Posterior cingulate gyrus (tissue), 11 donors: Measurements from ENCODE around the gene EFCAB8.

Experiments
- DNase-seq, 10 donors: peaks; one replicate each; pipeline versions ENCODE4 v3.0.0 to v3.0.0-alpha.2; 2020 to 2021; ENCODE audit warnings: mixed read lengths in 3 of 10
- intact Hi-C: fragments of 100-400 bp; cut with DNase I; formaldehyde crosslinking; loops from one replicate; pipeline ENCODE4 v1.15.1; 2023

The EFCAB8 gene

DNA sequence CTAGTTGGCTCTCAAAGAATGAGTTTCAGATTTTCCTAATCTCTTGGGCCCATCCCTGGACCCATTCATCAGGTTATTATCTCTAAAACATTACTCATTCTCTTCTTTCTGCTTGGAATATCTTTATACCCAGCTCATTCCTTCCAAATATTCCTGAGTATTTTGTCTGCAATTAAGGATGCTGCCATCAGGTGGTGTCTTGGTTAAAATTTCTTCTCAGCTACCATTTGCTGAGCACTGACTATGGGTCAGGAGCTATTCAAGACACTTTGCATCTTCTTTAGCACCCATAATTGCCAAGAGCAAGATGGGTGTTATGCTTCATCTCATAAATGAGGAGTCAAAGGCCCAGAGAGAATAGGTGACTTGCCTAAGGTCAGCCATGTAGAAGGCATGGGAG is 137.1 kb downstream of the EFCAB8 start:
- no peak for DNase-seq
- intact Hi-C loops, result no loop called here

DNA sequence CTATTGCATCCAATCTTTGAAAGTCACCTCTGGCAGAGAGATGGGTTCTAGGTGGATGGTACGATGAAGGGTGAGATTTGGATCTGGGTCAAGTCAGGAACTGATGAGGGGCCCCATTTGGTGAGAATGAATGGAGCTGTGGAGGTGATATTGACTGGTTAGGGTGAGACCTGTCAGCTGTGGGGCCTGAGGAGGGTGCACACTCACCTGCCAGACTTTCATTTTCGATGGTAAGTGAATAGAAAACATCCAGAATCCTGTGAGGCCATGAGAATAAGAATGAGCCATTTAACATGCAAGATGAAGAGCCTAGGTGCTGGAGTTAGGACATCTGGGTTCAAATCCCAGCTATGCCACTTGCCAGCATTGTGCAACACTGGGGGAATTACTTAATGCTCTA is 138.7 kb downstream of the EFCAB8 start:
- DNase-seq, result no peak
- intact Hi-C loops, result no loop called here

DNA sequence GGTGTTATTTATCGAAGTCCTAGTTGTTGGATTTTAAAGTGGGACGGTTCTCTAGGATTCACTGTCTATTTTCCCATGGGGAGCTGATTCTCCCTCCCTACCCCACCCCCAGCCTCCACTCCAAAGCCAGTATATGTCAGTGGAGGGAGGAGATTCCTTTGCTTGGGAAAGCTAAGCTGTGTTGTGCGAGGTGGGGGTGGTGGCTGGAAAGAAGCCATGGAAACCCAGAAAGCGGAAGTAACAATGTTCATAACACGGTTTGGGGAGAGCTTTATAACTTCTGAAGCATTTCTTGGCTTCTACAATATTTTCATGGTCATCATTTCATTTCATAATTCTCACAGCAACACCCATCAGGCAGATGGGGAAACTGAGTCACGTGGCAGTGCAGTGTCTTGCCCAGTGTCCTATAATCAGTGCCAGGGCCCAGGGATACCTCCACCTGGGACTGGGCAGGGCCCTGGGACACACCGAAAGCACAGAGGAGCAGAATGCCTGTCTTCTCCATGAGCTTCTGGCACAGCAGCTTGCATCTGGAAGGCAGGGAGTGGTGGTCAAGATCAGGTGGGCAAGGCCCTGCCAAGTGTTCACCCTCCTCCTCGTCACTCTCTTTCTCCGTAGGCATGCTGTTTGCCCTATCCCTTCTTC is 141.0 kb downstream of the EFCAB8 start:
- DNase-seq, result peak in 2 of 10 donors; percentile 26 to 30
- intact Hi-C loops, result no loop called here

DNA sequence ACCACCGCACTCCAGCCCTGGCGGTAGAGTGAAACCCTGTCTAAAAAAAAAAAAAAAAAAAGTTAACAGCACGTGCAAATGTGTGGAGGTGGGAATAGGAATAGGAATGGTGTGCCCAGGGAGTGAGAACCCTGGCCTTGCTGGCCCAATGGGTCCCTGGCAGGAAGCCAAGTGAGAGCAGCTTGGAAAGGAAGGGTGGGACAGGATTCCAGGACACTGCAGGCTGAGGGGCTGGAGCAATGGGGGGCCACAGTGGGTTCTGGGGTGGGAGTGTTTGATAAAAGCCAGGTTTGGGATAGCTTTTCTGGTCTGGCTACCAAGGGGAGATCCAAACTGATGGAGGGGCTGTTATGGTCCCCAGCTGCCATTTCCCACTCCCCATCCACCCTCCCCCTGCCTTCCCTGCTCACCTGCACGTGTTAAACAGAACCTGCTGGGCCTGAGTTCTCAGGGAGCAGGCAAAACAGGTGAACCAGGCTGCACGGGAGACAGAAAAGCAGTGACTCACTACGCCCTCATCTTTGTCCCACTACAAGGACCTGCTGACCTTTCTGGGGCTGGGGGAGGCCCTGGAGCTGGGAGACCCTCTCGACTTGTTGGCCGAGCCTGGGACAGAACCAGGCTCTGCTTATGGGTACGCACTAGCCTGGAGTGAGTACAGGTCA is 142.2 kb downstream of the EFCAB8 start:
- peak in 2 of 10 donors; percentile 35 to 61 for DNase-seq
- intact Hi-C loops, result no loop called here

DNA sequence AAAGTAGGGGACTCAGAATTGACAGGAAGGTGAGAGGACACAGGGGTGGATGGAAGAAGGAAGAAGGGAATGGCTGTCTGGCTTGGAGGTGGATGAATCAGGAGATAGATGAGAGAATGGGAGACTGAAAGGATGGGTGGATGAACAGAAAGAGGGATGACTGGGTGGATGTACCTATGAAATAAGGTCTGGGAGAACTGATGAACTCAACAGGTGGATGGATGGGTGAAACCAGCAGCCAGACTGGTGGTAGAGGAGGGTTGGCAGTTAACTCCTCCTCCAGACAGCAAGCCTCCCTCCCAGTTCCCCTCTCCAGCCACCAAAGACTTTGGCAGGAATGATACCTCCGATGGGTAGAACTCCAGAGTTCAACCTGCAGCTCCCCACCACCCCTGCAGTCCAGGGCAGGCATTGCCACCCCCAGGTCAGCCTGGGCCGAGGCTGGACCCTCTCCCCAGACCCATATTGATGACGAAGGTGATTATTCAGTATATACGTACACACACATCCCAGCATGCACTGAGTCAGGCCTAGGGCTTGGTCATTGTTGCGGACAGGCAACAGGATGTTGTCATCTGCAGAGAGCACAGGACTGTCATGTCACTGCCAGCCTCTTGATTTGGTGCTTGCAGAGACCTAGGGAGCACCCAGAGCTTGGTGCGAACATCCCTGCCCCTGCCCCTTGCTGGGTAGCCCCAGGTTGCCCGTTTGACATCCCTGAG is 143.5 kb downstream of the EFCAB8 start:
- intact Hi-C loops, result no loop called here
- peak in 1 of 10 donors; percentile 36 for DNase-seq

DNA sequence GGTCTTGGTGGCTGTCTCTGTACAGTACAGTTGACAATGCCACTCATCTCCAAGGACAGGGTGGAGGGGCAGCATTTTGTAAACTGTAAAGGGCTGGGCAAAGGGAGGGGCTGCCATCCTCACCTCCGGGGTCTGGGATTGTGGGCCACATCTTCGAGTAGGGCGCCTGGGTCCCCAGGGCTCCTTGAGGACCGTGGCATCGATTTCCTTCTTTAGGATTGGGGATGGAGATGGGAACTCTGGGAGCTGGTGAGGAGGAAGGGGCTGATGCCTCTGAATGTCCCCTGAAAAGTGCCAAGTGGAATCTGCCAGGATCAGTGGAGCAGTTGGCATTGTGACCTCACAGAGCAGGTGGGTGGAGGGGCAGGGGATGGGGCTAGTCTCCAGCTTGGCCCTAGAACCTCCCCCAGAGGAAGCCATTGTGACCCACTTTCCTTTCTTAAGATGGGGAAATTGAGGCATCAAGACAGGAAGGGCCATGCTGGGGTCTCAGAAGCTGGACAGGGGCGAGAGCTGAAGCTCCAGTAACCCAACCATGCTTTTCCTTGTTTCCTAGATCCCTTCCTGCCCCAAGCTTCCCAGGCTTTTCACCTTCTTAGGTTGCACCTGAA is 145.5 kb downstream of the EFCAB8 start, which contains the start of gene SUN5:
Gene SUN5 (minus strand): TSS at position 293 of the 611 bp plus-strand sequence. CDS start 93 bp downstream, at position 200.
- intact Hi-C loops, result no loop called here
- peak in 1 of 10 donors; percentile 31 for DNase-seq

DNA sequence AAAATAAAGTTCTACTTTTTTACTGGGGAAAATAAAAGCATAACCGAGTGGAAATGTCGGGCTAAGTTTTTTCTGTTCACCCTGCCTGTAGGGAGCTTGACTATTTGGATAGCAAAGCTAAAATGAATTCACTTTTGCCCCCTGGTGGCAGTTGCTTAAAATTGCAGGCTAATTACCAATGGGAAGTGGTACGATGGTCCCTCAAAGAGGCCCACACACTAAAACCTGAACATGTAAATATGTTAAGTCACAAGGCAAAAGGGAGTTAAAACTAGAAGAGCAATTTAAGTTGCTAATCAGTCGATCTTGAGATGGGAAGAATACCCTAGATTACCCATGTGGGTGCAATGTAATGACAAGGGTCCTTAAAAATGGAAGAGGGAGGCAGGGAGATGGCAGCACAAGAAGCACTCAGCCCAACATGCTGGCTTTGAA is 146.4 kb downstream of the EFCAB8 start:
- no peak for DNase-seq
- intact Hi-C loops, result no loop called here

DNA sequence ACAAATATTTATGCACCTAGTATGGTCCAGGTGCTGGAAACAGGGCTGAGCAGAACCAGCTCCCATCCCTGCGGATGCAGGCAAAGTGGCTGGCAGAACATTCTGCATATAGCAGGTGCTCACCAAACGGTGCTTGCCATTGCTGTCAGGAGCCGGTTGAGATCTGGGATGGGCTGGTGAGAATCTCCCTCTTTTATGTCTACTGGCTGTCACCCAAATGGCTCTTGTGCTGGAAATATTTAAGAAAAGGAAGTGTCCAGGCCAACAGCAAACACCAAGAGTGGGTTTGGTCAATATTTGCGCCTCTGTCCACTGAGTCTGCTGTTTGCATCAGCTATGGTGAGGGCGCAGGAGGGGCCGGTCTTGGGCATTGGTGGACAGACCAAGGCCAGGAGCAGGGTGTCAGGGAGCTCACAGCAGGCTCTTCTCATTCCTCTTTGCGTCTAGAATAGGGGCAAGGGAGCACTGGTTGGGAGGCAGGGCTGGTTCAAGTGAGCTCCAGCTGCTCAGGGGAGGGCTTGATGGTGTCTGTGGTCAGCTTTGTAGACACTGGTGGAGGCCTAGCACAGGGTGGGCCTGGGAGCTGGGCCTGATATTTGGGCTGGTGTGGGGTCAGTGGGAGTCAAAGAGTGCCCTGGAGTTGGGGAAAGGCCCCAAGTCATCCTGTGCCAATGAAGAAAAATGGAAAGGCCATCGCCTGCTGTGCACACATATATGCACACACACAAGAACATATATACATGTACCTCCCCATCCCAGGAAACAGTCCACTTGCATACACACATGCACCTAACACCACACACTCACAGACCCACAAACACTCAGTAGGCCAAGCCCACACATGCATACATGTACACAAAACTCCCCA is 147.4 kb downstream of the EFCAB8 start:
- intact Hi-C loops, result no loop called here

DNA sequence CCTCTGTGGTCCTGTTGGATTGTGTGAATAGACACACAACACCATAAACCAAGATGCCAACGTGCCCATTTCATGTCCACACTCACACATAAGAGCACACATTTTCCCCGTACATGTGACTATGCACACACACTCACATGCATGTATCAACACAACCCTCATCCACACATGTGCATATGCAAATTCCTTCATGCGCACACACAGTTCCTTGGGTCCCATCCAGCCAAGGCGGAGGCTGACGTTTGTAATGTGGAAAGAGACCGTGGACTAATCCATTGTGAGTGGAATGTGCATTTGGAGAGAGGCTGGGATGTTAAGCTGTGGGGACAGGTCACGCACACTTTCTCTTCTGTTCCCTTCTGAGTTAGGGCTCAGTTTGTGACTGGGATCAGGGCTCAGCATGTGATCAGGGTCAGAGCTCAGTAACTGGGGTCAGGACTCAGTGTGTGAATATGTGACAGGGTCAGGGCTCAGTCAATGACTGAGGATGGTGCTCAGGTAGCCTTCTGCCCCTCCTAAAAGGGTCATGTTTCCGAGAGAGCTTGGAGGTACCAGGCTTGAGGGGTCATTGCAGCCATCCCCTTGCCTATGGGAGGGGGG is 148.2 kb downstream of the EFCAB8 start:
- peak in 1 of 10 donors; percentile 12 for DNase-seq

More for the DNA sequence above, 147.4 kb downstream of the EFCAB8 start:
- DNase-seq, result peak in 1 of 10 donors; percentile 58

DNA sequence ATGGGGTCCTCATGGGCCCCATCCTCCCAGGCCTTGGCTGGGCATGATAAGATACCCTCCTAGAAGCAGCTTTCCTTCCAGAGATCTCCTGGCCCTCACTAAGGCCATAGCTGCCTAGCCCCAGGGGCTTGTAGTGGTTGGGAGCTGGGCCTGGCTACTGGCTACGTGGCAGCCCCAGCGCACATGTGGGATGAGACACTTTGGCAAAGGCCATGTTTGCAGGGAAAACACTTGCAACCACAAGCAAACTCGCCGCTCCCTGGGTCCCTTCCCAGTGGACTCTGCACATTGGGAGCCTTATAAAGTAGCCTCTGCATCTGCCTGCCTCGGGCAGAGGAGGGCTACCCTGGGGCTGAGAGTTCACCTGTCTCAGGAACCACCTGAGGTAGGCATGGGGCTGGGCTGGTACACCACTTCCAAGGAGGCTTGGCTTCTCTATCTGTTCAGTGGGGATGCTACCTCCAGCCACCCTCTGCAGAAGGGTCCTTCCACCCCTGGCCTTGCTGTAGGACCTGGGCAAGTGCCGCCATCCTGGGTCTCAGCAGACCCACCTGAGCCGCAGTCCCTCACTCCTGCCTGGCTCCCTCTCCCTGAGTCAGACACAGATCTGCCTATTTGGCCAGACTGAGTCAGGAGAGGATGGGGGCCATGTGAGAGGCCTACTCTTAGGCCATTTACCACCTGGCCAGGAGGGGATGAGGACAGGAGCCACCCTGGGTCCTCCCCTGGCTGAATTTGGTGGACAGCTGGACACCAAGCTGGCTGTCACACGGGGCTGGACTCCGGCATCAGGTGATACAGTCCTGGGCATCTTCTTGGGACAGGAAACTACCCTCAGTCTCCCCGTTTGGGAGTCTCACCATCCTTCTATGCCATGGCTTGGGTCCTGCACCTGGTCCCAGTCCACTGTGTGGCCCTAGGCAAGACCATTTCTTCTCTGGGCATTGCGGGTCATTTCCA is 148.9 kb downstream of the EFCAB8 start, which contains the start of gene BPIFB2:
Gene BPIFB2 (plus strand): TSS at position 329 of the 960 bp plus-strand sequence. CDS start 871 bp downstream, outside the sequence.
- DNase-seq, result peak in 1 of 10 donors; percentile 68
- intact Hi-C loops, result no loop called here

More for the DNA sequence above, 148.2 kb downstream of the EFCAB8 start:
- intact Hi-C loops, result no loop called here

DNA sequence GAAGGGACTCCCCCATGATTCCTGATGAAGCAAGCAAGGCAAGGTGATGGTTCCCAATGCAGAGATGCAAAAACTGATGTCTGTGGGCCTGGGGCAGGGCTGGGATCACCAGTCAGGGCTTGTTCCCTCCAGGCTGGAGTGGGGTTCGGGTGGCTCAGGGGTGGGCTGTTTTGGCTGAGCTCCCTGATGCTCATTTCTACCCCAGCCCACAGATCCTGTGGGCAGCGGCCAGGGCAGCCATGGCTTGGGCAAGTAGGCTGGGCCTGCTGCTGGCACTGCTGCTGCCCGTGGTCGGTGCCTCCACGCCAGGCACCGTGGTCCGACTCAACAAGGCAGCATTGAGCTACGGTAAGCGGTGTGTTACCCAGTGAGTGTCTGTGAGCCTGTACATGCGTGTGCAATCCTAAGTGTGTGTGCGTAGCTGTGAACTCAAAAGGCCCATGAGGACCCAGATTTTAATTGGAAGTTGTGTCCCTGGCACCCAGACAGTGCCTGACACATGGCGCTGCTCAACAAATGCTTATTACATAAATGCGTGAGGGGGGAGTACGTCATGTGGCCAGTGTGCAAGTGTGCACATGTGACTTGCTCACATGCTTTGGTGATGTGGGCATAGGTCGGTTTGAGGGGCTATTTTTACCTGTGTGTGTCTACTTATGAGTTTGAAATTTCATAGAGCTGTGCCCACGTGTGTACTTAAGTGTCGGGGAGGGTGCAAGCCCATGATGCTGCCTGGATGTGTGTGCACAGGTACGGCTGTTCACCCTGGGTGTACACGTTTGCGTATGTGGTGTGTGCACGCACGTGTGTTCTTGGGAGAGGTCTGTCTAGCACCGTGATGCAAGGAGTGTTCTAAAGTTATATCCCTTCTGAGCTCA is 149.9 kb downstream of the EFCAB8 start:
- intact Hi-C loops, result no loop called here
- DNase-seq, result peak in 1 of 10 donors; percentile 45

DNA sequence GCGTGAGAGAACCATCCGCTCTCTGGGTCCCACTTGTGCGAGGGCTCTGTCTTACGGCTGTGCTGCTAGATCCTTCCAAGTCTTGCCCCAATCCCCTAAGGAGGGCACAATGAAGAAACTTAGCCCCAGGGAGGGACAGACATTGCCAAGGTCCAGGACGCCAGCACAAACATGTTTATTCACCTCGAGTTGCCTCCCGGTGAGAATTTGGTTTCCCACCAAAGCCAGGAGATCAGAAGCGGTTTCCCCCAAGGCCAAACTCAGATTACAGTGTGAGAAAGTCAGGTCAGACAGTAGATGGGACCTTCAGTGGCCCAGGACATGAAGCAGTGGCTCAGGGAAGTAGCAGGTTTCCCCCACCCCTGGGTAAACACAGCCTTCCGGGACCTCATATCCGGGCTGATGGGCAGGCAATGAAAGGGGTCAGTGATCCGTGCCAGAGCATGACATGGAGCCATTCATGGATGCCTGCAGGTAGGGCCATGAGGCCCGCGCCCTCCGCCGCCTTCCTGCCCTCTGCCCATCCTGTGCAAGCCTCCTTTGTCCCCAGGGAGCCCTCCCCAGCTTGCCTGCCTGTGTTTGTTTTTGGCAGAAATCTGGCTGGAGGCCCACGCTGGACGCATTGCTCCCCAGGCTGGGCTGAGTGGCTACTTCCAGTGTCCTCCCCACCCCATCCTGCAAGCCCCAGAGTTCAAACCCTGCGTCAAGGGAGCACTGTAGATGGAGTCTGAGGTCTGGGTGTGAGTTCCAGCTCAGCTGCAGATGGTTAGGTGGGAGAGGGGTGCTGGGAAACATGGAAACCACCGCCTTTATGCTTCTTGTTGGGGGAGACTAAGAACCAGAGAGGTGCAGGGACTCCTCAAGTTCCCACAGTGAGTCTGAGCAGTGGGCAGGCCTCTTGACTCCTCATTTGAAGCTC is 150.8 kb downstream of the EFCAB8 start:
- peak in 2 of 10 donors; percentile 6 to 81 for DNase-seq
- intact Hi-C loops, result loop anchor here (10.0 kb wide), 1 partner anchor 205 kb away; the partner anchor contains the start of gene BPIFA3

DNA sequence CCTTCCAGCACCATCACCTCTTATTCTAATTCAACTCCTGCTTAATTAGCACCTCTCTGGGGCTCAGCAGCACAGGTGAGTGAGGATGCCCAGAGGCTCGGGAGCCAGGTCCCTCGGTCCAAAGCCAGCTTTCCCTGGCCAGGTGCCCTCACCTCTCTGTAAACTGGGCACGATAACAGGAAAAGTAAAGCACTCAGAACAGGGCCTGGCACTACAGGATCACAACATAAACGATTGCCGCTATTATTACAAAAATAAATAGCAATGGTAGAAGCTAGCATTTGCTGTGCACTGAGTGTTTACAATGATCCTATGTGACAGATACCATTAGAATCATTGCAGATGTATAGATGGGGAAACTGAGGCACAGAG is 151.4 kb downstream of the EFCAB8 start:
- peak in 1 of 10 donors; percentile 14 for DNase-seq
- intact Hi-C loops, result loop anchor here (10.0 kb wide), 1 partner anchor 205 kb away; the partner anchor contains the start of gene BPIFA3

DNA sequence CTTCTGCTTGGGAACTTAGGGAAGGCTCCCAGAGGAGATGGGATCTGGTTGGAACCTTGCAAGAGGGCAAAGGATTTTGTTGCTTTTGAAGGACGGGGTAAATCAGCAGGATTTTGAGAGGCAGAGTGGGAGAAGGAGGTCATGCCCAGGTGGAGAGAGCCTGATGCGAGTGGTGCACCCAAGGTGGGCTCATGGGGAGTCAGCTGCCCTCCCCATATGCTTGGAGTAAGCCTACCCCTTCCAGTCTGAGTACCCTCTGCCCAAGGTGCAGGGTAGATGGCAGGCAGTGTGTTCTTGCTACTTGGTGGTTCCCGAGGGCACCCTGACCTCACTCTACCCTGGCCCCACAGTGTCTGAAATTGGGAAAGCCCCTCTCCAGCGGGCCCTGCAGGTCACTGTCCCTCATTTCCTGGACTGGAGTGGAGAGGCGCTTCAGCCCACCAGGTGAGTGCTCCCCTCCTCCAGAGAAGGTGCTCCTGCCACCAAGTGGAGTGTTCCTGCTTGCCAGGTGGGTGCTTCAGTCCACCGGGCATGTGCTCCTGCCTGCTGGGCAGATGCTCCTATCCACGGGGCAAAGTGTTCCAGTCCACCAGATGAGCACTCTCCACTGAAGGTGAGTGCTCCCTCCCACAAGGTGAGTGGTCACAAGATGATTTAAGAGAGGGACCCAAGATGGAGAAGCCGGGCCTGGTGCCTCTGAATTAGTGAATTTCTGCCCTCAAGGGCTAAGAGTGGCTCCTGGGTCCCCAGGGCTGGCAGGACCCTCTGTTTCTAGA is 152.1 kb downstream of the EFCAB8 start:
- DNase-seq, result peak in 1 of 10 donors; percentile 19
- intact Hi-C loops, result loop anchor here (10.0 kb wide), 1 partner anchor 204 kb away; the partner anchor contains the start of gene BPIFA3
